Measurements from ENCODE around the gene TMCO4. TPM values are rescaled to one million over a fixed set of nuclear protein-coding genes. Genes with fewer than 3 reads are reported as not detected.

Gene TMCO4
- total RNA-seq, 1 donor from 2014 or later = 7.3 TPM

DNA sequence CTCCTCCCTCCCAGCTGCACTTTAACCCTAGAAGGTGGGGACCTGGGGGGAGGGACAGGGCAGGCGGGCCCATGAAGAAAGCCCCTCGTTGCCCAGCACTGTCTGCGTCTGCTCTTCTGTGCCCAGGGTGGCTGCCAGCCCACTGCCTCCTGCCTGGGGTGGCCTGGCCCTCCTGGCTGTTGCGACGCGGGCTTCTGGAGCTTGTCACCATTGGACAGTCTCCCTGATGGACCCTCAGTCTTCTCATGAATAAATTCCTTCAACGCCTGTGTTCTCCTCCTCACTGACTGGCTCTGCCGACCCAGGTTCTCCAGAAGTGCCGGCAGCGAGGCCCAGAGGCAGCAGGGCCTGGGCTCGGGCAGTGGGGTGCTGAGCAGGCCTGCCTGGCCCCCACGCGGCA is 141.5 kb downstream of the TMCO4 start:
- DNase-seq (ENCODE audit: low read depth, low spot score) = no peak

DNA sequence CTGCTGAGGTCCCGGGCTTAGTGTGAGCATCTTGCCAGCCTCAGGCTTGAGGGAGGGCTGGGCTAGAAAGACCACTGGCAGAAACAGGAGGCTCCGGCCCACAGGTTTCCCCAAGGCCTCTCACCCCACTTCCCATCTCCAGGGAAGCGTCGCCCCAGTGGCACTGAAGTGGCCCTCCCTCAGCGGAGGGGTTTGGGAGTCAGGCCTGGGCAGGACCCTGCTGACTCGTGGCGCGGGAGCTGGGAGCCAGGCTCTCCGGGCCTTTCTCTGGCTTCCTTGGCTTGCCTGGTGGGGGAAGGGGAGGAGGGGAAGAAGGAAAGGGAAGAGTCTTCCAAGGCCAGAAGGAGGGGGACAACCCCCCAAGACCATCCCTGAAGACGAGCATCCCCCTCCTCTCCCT is 142.2 kb downstream of the TMCO4 start:
- DNase-seq (ENCODE audit: low read depth, low spot score) = no peak

DNA sequence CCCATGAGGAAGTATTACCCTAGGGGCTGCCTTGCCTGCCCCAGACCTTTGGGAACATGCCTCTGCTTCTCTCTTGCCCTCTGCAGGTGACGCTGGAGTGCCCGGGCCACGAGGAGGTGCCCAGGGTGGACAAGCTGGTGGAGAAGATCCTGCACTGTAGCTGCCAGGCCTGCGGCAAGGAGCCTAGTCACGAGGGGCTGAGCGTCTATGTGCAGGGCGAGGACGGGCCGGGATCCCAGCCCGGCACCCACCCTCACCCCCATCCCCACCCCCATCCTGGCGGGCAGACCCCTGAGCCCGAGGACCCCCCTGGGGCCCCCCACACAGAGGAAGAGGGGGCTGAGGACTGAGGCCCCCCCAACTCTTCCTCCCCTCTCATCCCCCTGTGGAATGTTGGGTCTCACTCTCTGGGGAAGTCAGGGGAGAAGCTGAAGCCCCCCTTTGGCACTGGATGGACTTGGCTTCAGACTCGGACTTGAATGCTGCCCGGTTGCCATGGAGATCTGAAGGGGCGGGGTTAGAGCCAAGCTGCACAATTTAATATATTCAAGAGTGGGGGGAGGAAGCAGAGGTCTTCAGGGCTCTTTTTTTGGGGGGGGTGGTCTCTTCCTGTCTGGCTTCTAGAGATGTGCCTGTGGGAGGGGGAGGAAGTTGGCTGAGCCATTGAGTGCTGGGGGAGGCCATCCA is 142.8 kb downstream of the TMCO4 start:
- no peak for DNase-seq (ENCODE audit: low read depth, low spot score)

DNA sequence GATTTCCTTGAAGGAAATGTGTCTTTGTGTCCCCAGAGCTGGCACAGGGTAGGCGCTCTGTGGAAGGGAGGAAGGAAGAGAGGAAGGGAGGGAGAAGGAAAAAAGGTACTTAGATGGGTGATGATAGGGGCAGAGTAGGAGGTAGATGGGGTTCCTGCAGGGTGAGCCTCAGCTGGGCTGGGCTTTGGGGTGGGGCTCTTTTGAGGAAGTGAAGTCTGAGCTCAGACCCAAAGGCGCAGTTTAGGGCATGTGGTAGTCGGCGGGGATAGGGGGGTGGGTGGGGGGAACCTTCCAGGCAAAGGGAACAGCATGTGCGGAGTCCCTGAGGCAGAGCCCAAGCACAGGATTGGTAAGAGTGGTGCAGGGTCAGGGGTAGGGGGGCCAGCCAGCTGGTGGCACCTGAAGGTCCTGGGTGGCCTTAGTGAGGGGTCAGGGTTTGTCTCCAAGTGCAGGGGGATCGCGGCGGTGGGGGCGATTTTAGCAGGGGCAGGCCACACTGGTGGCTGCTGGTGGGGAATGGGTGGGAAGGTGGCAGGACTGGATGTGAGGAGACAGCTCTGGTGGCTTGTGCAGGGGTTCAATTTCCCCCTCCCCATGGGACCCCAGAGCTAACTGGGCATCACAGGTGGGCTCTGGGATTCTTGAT is 143.5 kb downstream of the TMCO4 start:
- DNase-seq (ENCODE audit: low read depth, low spot score) = no peak

DNA sequence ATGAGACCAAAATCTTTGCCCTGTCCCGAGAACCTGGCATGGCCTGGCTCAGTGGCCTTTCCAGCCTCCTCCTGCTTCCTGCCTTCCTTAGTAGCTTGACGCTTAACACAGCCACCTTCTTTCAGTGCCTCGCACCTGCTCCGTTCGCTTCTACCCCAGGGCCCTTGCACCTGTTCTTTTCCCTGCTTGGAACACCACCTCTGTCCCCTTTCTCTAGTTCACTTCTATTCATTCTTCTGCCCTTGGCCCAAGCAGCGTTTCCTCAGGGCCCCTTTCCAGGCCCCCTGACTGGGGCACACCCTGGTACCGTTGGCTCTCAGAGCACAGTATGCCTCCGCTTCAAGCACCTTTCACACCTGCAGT is 144.0 kb downstream of the TMCO4 start:
- DNase-seq (ENCODE audit: low read depth, low spot score) = no peak

DNA sequence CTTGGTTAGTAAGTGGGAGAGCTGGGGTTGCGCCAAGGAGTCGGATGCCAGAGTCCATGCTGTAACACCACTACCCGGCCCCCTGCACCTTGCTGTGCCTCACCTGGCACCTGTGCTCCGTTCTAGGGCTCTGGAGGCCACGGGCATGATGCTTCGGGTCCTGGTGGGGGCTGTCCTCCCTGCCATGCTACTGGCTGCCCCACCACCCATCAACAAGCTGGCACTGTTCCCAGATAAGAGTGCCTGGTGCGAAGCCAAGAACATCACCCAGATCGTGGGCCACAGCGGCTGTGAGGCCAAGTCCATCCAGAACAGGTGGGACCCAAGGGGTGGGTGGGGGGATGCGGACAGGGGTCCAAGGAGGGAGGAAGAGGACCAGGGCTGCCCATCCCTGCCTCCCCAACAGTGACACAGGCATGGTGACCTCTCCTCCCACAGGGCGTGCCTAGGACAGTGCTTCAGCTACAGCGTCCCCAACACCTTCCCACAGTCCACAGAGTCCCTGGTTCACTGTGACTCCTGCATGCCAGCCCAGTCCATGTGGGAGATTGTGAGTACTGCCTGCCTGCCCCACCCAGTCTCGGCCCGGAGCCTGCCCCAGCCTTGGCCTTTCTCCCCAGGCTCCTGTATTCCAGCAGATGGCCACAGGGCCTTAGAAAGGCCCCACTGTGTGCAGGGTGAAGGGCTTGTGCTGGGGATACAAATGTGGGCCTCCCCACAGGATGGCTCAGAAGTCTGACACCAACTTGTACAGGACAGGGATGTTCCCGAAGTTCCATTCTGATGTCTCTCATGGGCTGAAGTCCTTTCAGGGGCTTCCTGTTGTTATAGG is 144.6 kb downstream of the TMCO4 start:
- DNase-seq (ENCODE audit: low read depth, low spot score) = no peak

DNA sequence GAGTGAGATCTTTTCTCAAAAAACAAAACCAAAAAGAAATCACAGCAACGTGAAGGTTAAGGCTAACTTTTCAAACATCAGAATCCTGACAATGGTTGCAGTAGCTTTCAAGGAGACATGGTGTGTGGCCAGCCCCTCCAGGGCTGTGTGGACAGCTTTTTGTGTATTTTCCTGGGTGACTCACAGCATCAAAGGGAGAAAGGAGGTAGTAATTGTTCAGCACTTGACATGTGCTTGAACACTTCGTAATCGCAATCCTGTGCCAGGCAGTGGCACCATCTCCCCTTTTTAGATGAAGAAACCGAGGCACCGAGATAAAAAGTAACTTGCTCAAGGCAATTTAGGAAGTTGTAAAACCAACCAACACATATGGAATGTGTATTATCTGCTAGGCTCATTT is 145.3 kb downstream of the TMCO4 start:
- no peak for DNase-seq (ENCODE audit: low read depth, low spot score)

DNA sequence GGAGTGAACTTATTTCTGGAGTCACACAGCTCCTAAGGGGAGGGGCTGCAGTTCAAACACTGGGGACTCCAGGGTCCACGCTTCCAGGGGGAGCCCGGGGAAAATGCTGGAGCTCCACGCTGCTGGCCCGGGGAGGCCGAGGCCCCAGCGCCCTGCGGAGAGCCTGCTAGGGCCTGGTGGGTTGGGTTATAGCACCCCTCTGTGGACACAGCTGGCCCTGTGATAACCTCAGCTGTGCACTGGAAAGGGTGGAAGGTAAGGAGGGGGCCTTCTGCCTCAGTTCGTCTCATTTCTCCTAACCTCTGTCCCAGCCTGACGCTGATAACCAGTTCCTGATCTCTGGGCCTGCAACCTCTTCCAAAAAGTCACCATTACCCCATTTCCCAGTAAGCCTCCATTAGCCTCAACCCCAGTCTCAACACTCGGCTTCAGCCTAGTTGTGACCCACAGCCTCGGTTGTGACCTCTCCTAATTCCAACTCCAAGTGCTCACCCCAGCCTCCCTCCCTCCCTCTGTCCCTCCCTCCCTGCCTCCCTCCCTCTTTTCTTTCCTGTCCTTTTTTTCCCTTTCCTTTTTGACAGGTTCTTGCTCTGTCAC is 148.5 kb downstream of the TMCO4 start:
- no peak for DNase-seq (ENCODE audit: low read depth, low spot score)

DNA sequence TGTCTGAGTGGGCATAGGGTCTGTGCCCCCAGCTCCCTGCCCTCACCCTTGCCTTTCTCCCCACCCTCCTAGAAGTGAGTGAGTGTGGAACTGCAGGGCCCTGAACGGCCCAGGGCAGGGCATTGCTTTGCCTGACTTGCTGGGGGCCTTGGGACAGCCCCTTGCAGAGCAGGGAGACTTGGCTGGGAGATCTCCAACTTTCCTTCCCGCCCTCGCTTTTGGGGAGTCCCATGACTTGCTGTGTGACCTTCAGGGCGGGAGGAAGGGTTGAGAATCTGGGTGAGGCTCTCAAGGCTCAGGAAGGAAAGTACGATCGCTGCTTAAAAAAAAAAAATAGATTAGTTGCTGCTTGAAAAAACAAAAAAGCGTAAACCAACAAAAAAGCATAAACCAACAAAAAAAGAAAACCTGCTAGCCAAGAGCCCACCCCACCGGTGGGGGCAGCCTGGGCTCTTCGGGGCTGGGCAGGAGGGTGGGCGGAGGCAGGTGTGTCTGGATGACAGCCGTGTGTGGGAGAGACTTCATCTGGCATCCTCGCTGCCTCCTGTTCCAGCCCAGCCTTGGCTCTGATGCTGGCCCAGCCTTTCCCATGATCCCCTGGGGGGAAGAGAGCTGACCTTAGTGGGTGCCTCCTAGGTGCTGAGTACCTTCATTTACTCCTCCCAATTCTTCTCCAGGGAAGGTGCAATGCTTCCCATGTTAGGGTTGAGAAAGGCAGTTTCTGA is 149.1 kb downstream of the TMCO4 start:
- DNase-seq (ENCODE audit: low read depth, low spot score) = no peak

DNA sequence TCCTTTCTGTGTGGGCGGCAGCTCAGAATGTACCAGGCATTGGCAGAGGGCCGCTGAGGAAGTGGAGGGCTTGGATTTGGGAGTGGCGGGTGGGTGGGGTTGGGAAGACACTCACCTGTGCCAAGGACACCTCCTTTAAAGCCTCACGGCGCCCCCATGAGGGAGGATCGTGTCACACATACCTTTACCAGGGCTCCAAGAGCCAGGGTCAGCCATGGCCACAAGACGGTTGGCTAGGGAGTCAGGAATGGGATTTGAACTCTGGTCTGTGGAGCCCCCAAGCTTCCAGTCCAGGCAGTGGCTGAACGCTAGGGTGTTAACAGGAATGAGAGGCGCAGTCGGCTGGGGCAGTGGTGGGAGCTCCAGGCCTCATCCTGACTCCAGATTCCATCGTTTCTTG is 151.0 kb downstream of the TMCO4 start:
- DNase-seq (ENCODE audit: low read depth, low spot score) = no peak

DNA sequence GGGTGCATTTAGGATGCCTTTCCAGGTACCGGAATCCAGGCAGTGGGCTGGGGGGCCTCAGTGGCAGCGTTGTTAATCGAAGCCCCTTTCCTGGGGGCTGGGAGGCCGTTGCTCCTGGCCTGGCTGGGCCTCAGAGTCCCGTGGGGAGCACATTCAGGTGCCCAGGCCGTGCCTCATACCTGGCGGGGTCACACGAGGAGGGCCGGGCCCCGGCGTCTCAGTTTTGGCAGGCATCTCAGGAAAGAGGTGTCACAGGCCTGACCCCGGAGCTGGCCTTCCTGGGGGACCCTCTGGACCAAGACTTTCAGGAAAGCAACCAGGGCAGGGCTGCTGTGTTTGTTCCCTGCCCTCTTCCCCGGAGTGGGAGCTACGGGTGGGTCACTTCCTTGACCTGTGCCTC is 151.5 kb downstream of the TMCO4 start:
- DNase-seq (ENCODE audit: low read depth, low spot score) = no peak

DNA sequence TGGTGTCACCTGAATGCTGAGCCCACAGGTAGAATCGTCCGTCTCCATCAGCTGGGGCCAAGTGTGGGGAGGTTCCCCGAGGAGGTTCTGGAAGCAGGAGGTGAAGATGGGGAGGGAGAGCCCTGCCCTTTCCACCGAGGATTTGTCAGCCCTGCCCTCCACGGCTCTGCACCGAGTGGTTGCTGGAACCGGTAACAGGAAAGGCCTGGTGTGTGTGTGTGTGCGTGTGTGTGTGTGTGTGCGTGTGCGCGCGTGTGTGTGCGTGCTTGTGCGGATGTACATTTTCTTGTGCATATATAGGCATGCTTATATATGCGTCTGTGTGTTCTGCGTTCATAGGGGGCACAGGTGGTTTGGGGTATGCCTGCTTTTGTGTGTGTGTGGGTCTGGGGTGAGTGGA is 152.1 kb downstream of the TMCO4 start:
- no peak for DNase-seq (ENCODE audit: low read depth, low spot score)

DNA sequence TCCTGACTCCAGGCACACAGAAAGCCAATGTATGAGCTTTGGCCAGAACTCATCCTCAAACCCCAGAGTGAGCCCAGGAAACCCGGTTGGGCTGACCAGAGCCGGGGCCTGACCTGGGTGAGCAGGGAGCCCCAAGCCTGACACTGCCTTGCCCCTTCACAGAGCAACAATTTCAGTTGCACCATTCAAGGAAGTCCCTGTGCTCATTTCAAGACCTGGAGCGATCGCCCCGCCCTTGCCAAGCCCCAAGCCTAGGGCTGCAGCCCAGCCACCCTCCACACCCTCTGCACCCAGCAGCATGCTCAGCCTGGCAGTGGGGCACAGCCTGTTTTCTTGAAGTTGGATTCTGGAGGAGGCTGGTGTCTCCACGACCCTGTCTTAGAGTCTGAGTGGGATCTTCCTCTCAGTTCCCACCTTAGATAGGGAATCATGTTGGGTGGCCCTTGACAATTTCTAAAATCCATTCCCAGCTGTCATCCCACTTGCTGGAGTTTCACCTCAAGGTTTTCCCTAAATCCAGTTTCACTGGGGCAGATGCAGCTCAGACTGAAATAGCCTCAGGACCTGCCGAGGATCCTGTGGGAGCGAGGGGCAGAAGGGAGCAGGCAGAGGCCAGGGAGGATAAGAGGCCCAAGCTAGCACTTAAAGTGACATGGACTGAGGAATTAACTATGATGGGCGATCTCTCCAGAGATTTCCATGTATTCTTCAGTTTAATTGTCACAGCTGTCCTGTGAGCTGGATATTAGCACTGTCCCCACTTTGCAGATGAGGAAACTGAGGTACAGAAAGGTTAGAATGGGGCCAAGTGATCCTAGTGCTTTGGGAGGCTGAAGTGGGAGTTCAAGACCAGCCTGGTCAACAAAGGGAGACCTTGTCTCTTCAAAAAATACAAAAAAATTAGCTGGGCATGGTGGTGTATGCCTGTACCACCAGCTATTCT is 153.1 kb downstream of the TMCO4 start:
- DNase-seq (ENCODE audit: low read depth, low spot score) = no peak

DNA sequence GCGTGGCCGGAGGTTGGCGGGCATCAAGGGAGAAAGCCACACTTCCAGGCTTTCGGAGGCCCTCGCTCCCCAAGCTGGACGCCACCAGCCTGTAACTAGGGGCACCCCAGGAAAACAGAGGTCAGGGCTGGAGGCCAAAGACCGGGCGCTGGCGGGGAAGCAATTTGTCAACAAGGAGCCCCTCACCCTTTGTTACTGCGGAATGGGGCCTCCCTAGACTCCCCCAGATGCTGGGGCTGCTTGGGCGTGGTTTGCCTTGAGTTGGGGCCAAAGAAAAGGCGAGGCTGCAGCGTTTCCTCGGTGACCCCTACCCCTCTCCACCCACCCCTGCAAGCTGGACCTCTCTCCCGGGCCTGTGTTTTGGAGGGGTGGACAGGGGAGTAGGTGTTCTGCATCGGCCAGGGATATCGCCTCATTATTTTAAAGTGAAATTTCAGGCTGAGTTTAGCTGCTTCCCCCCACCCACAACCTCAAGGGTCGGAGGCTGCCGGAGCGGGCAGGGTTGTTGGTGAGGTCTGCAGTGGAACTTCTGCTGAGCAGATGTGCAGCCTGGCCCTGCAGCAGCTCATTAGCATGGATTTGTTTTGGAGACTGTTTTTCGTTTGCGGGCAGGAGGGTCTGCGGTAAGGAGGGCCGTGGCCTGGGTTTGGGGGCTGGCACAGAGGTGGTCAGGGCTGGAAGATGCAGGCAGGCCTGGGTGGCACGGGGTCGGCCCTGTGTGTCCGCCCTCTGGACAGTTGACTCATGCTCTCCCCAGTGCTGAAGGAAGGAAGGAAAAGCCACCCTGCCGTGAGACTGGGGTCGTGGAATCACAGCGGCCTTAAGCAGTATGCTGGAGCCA is 154.1 kb downstream of the TMCO4 start:
- no peak for DNase-seq (ENCODE audit: low read depth, low spot score)

DNA sequence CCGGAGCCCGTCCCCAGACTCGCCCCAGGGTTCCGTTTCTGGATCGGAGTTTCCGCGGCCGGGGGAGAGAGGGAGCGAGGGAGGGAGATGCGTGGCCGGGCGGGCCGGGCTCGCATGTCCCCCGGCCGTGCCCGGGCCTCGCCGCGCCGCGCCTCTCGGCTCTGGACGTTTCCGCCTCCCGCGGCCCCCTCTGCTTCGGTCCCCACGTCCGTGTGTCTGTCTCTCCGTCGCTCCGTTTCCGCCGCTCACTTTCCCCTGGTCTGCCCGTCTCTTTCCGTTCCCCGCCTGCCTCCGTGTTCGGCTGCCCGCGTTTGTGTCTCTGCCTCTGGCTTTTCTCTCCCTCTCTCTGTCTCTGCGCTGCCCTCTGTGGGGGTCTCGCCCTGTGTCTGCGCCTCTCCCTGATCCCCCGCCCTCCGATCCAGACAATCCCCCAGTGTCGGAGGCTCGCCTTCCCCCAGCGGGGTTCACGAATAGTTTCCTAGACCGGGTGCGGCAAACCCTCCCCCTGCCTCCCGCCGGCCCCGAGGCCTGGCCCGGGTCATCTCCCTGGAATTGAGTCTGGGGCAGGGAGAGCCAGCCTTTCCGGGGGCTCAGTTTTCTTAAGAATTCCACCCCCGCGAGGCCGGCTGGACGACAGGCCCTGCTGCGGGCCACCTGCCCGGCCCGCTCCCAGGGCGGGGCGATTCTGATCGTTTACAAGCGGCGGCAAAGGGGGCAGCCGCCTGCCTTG is 154.9 kb downstream of the TMCO4 start:
- DNase-seq (ENCODE audit: low read depth, low spot score) = no peak

DNA sequence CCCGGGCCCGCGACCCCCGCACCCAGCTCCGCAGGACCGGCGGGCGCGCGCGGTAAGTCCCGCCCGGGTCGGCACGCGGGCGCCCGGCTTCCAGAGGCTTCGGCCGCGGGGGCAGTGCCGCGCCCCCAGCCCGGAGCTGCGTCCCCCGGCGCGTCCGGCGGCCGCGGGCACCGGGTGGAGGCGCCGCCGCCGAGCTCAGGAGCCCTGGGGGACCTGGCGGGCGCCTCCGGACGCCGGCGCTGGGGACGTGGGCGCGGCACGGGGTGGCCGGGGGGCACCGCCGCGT is 155.4 kb downstream of the TMCO4 start:
- DNase-seq (ENCODE audit: low read depth, low spot score) = no peak

DNA sequence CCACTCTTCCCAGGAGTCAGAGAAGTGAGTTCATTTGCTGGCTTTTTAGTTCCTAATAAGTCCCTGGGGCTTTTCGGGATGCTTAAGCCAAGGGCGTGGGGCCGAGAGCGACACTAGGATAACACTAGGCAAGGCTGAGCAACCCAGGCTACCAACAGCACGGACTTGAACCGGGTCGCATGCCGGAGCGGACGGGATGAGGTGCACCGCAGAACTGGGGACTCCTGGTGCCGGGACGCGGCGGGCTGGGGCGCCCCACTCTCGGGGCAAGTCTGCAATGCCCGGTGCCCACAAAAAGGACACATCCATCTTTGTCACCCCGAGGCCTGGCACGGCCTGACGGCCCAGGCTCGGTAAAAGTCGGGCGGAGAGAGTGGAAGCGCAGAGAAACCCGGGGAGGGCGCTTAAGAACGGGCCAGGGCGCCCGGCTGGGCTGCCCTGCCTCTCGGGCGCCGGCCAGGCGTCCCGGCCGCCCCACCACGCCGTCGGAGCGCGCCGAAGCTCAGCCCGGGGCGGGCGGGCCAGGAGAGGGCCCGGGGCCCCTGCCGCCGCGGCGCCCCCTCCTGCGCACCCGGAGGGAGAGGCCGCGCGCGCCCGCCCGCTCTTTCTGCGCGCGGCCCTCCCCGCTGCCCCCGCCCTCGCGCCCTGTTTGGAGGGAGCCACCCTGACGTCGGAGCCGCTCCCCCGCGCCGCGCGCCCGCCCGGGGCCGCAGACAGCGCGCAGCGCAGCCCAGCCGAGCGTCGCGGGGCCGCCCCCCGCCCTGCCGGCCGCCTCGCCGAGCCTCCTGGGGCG is 155.9 kb downstream of the TMCO4 start, which contains the start of gene NBL1:
Gene NBL1 (plus strand): TSS at position 710 of the 793 bp plus-strand sequence. CDS start 10,720 bp downstream, outside the sequence.
- DNase-seq (ENCODE audit: low read depth, low spot score) = no peak

DNA sequence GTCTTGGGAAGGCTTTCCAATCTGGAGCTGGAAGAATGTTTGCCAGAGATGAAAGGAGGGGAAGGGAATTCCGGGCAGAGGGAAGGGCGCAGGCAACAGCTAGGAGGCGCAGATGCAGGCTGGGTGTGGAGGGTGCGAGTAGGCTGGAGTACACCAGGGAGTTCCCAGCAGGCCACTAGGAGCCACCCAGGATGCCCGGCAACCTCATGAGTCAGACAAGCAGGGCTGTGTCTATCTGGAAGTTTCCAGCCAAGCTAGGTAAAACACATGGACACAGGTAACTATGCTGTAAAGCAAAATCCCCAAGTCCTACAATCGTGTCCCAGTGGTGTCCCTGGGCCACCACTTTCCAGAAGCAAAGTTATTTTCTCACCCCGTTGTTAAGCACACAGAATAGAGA is 156.6 kb downstream of the TMCO4 start:
- DNase-seq (ENCODE audit: low read depth, low spot score) = no peak

Measured in pulmonary artery endothelial cell (primary cell).